GM04503 (cell line): Measurements from ENCODE around the gene MYCL.

Experiments used
- DNase-seq: peaks from one replicate; pipeline ENCODE4 v3.0.0-alpha.2; 2012; ENCODE audit warnings: low read depth

Gene MYCL

GRCh38 chr1:39852876-39853275, 48.8 kb downstream of the MYCL start:
- DNase-seq: no peak

- no peak for DNase-seq
These were observed 49.4 kb downstream of the MYCL start for GRCh38 chr1:39852214-39852791.

GRCh38 chr1:39850606-39851216, 51.0 kb downstream of the MYCL start:
- DNase-seq: no peak

- no peak for DNase-seq
These were observed 52.5 kb downstream of the MYCL start for GRCh38 chr1:39849203-39849602.

- DNase-seq: no peak
These were observed 53.8 kb downstream of the MYCL start for GRCh38 chr1:39847940-39848339.

- no peak for DNase-seq
These were observed 54.9 kb downstream of the MYCL start for GRCh38 chr1:39846796-39847195.

GRCh38 chr1:39845569-39846566, 55.8 kb downstream of the MYCL start:
- no peak for DNase-seq
